Kidney epithelial cell (primary cell): ENCODE measurements around the gene GPN1. TPM values are rescaled to one million over a fixed set of nuclear protein-coding genes. Genes with fewer than 3 reads are reported as not detected.

Source experiments
- DNase-seq: peaks from one replicate; pipeline ENCODE4 v3.0.0-alpha.2; 2010; ENCODE audit warnings: low read depth
- H3K27me3 ChIP-seq: 2 replicates; pipeline ENCODE4 v1.6.0; 2011; ENCODE audit warnings: low read length; ENCODE audit not compliant: control insufficient read depth, insufficient read depth
- H3K36me3 ChIP-seq: 2 replicates; pipeline ENCODE4 v1.5.1; 2011; ENCODE audit warnings: low read length; ENCODE audit not compliant: control insufficient read depth, insufficient read depth
- H3K4me3 ChIP-seq: 2 replicates; pipeline ENCODE4 v1.5.1; 2011; ENCODE audit warnings: low read depth, mild to moderate bottlenecking, control low read depth, low read length
- CTCF ChIP-seq: IDR thresholded peaks from 2 replicates; pipeline ENCODE4 v1.5.1; 2011; ENCODE audit warnings: mild to moderate bottlenecking, moderate library complexity, low read length, control low read depth, inconsistent platforms; ENCODE audit not compliant: insufficient read depth, poor library complexity, severe bottlenecking
- total RNA-seq: library from RNA; depleted of rRNA; stranded (reverse); fragments of >200 nt; gene quantifications from 2 replicates; pipeline ENCODE4 v1.2.3, GENCODE V29; 2015

Gene GPN1
- total RNA-seq, 1 donor from 2014 or later: 58.3 TPM

- Histone ChIP-seq H3K27me3 (no peaks in the 10 kb centered on the region), H3K36me3 (no peaks in the 10 kb centered on the region), H3K4me3 (no peak overlapping the region)
- TF ChIP-seq CTCF: no peak
- DNase-seq: no peak
Measured at GRCh38 chr2:27596627-27597026, 32.2 kb upstream of the GPN1 start.

GRCh38 chr2:27606611-27607010, 22.2 kb upstream of the GPN1 start:
- TF ChIP-seq CTCF: no peak
- DNase-seq: no peak
- Histone ChIP-seq H3K36me3 (no peaks in the 10 kb centered on the region), H3K27me3 (no peaks in the 10 kb centered on the region), H3K4me3 (no peak overlapping the region)

- H3K36me3 ChIP-seq: no peaks in the 10 kb centered on the region
- no peak for TF ChIP-seq CTCF
- no peaks in the 10 kb centered on the region for H3K27me3 ChIP-seq
Measured at GRCh38 chr2:27613985-27614384, 14.9 kb upstream of the GPN1 start.

GRCh38 chr2:27615316-27615715, 13.5 kb upstream of the GPN1 start:
- no peaks in the 10 kb centered on the region for H3K27me3 ChIP-seq
- DNase-seq: no peak
- H3K36me3 ChIP-seq: no peaks in the 10 kb centered on the region
- no peak overlapping the region for H3K4me3 ChIP-seq
- TF ChIP-seq CTCF: no peak

More at GRCh38 chr2:27613985-27614384, 14.9 kb upstream of the GPN1 start:
- DNase-seq: no peak
- no peak overlapping the region for H3K4me3 ChIP-seq

GRCh38 chr2:27621524-27621923, 7.3 kb upstream of the GPN1 start:
- no peak overlapping the region for H3K4me3 ChIP-seq
- no peak for TF ChIP-seq CTCF
- H3K27me3 ChIP-seq: no peaks in the 10 kb centered on the region
- no peak for DNase-seq
- H3K36me3 ChIP-seq: peaks cover 2% of the 10 kb centered on the region

- peak; percentile 32 for DNase-seq
- Histone ChIP-seq H3K4me3 (no peak overlapping the region), H3K36me3 (peaks cover 2% of the 10 kb centered on the region), H3K27me3 (no peaks in the 10 kb centered on the region)
- TF ChIP-seq CTCF: no peak
Measured at GRCh38 chr2:27622921-27623384, 5.9 kb upstream of the GPN1 start.
